ENCODE measurements around the gene GSTK1. TPM values are rescaled to one million over a fixed set of nuclear protein-coding genes. Genes with fewer than 3 reads are reported as not detected.

Gene GSTK1
- total RNA-seq, 4 donors from 2014 or later = 159 to 243 (median 177) TPM

- no peak for TF ChIP-seq CTCF (IDR thresholded peaks at IDR 0.05)
- ATAC-seq (ENCODE audit: low FRiP score) (no peak), DNase-seq (ENCODE audit: low spot score) (no peak)
These were observed 41.5 kb upstream of the GSTK1 start, which contains the start of gene TAS2R40 for GRCh38 chr7:143221737-143222136. Gene TAS2R40 (plus strand): TSS chr7:143222037. CDS start chr7:143222079, 42 bp downstream.

DNA sequence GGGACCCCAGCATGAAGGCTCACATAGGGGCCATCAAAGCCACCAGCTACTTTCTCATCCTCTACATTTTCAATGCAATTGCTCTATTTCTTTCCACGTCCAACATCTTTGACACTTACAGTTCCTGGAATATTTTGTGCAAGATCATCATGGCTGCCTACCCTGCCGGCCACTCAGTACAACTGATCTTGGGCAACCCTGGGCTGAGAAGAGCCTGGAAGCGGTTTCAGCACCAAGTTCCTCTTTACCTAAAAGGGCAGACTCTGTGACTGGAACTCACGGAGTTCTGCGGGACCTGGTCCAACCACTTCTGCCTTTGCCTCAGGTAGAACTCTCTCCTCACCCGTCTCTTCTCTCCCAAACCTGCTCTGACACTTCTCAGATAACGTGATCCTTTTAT lies 40.5 kb upstream of the GSTK1 start:
- no peak for DNase-seq (ENCODE audit: low spot score)
- peak; percentile 27 for ATAC-seq (ENCODE audit: low FRiP score)
- no peak for TF ChIP-seq CTCF (IDR thresholded peaks at IDR 0.05)

DNA sequence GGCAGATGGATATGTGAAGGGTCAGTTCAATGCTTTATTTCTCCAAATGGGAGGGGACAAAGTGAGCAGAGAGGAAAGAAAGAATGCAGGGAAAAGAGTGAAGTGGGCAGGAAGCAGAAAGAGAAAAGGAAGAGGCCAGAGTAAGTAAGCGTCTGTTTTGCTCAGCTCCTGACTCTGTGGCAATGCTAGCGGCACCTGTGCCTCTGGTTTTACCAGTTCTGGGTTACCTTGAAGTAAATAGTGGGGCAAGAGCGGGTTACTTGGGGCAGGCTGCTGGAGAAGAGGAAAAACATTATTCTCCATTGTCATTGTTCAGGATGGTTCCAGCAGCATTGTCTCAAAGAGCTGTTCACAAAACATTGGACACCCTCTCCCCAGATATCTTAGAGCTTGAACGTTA lies 39.5 kb upstream of the GSTK1 start:
- TF ChIP-seq CTCF (IDR thresholded peaks at IDR 0.05) = no peak
- ATAC-seq (ENCODE audit: low FRiP score) (no peak), DNase-seq (ENCODE audit: low spot score) (no peak)

DNA sequence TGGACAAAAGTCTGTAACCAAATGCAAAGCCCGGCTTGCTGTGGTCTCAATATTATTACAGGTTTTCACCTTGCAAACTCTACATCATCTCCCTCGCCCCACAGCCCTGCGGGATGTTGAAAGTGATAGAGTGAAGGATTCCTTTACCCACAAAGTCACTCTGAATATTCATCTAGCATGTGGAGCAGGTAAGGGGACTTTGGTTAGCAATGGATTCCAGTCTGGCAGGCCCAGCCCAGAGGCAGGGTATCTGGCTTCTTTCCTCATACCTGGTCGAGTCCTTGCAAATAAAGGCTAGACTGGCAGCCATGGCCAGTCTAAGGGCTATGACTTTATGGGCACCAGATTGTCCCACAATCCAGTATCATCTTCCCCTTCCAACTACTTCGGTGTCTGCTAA lies 38.2 kb upstream of the GSTK1 start:
- TF ChIP-seq CTCF (IDR thresholded peaks at IDR 0.05) = no peak
- DNase-seq (ENCODE audit: low spot score) (no peak), ATAC-seq (ENCODE audit: low FRiP score) (no peak)

DNA sequence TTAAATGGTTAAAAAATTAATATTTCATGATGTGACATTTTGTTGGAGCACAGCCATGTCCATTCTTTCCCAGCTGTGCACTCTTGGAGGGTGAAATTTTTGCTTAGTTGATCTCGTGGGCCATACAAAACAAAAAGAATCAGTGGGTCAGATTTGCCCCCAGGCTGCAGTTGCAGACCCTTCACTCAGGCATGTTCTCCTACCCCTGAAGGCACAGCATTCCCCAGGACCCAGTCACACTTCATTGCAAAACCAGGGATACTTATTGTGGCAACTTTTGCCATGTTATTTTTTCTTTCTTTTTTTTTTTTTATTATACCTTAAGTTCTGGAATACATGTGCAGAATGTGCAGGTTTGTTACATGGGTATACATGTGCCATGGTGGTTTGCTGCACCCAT lies 35.4 kb upstream of the GSTK1 start:
- ATAC-seq (ENCODE audit: low FRiP score) = no peak
- no peak for TF ChIP-seq CTCF (IDR thresholded peaks at IDR 0.05)
- no peak for DNase-seq (ENCODE audit: low spot score)

GRCh38 chr7:143229054-143229790 lies 34.0 kb upstream of the GSTK1 start:
- no peak for TF ChIP-seq CTCF (IDR thresholded peaks at IDR 0.05)
- DNase-seq (ENCODE audit: low spot score) = no peak
- ATAC-seq (ENCODE audit: low FRiP score) = no peak
